SIG-M5 (cell line): ENCODE results near the gene ABCB11.
"Not testable (repeated sequence)": the region's sequence is repeated elsewhere in the genome, so short reads cannot be mapped to it uniquely, and the experiment has no call there.

ENCODE experiments used
- DNase-seq: peaks from one replicate; lab custom pipeline; 2025; lab: John Stamatoyannopoulos, UW

The ABCB11 gene

DNA sequence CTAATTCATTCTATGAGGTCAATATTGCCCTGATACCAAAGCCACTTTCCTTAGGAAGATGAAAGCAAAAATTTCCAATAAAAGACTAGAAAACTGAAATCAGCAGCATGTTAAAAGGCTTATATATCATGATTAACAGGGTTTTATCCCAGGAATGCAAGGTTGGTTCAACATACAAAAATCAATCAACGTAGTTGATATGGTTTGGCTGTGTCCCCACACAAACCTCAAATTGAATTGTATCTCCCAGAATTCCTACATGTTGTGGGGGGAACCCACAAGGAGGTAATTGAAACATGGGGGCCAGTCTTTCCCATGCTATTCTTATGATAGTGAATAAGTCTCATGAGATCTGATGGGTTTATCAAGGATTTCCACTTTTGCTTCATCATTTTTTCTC is 11.7 kb upstream of the ABCB11 start:
- DNase-seq, result no peak

DNA sequence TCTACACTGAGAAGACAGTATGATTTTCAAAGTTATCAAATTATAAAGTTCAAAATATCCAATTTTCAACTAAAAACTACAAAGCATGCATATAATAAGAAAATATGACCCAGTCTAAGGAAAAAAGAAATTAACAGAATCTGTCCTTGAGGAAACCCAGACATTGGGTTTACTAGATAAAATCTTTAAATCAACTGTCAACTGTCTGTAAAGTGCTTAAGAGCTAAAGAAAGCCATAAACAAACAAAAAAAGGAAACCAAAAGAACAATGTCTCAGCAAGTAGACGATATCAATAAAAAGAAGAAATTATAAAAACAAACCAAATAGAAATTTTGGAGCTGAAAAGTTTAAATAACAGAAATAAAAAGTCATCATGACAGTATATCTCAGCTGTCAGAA is 10.5 kb upstream of the ABCB11 start:
- DNase-seq, result no peak

DNA sequence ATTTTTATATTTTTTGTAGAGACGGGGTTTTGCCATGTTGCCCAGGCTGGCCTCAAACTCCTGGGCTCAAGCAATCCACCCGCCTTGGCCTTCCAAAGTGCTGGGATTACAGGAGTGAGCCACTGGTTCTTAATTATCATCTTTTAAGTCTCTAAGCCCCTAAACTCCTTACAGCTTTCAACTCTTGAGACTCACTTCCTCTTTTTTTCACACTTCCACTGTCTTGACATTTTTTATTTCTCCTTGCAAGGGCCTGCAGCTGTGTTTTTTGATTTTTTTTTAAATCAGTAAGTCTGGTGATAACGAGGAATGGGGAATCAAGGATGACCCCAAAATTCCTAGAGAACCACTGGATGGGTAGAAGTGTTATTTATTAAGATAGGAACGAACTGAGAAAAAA is 8.6 kb upstream of the ABCB11 start:
- DNase-seq, result peak; percentile 68

GRCh38 chr2:169038338-169038757 is 7.2 kb upstream of the ABCB11 start:
- DNase-seq, result peak; percentile 80

GRCh38 chr2:169036736-169037440 is 5.8 kb upstream of the ABCB11 start:
- DNase-seq, result no peak

DNA sequence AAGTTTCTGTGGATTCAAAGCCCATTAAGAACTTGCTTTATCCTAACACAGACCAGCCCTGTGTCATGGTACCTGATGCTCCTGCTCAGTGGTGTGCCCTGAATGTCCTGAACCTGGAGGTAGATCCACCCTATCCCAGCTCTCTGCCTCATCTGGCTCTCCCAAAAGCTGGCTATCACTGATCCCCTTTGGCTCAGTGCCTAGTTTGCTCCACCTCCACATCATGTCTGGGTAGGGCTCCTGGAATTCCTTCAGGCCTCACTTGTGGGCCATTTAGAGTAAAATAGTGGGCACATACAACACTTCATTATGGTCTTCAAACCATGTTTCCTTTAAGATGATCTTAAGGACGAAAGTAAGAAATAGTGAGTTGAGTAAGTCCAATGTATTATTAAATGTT is 4.8 kb upstream of the ABCB11 start:
- DNase-seq, result no peak

DNA sequence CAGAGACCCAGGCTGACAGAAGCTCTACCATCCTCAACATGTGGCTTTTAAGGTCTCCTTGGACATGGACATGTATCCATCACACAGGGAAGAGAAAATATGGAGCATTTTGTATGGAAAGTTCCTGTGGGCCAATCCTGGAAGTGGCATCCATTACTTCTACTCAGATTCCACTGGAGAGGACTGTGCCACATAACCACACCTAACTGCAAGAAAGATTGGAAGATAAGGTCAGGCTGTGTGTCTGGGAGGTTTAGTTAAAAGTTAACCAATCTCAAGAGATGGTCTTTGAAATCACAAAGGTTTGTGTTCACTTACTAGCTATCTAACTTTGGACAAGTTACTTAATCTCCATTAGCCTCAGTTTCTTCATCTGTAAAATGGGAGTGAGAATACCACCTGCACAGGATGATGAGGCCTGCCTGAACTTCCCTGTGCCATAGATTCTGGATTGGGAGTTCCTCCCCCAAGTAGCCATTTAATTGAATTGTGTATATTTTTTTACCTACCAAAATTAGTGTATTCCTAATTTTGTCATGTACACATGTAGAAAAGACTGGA is 3.9 kb upstream of the ABCB11 start:
- DNase-seq, result no peak

- peak; percentile 46 for DNase-seq
These were observed 3.1 kb upstream of the ABCB11 start for GRCh38 chr2:169034256-169034655.

- DNase-seq, result no peak
These were observed 1.8 kb downstream of the ABCB11 start for GRCh38 chr2:169029341-169029740.

DNA sequence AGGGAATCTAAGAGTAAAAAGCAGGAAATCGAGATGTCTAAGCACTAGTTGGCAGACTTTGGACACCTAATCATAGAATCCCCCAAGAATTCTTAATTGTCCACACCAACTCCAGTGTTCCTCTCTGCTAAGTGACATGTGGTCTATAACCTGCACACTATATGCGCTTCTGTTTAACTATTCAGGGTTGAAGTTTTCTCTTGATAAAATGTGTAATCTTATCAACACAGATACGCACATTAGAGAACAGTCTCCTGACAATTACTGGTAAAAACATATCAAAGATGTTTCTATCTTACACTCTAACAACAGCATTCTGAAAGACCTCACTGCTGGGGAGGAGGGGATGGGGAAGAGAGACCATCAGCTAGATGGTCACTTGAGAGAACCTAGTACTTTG is 3.9 kb downstream of the ABCB11 start:
- DNase-seq, result no peak

DNA sequence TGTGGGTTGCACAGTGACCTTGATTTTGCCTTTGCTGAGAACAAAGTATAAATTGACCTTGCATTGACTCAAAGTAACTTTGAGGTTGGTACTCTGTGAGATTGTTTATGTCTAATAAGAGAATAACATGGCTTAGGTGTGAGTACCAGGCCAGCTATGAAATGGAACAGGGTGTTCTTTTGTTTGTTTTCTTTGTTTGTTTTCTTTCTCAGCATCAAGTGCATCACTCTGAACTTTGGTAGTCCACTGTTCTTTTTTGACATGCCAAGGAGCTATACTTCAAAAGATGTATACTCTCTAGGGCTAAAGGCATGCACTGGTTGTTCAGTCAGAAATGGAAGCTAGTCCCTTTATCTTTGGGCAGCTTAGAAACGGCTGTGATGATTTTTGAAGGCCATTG is 5.1 kb downstream of the ABCB11 start:
- DNase-seq, result no peak

- DNase-seq, result no peak
These were observed 8.0 kb downstream of the ABCB11 start for GRCh38 chr2:169023161-169023560.

GRCh38 chr2:169018390-169018789 is 12.7 kb downstream of the ABCB11 start:
- no peak for DNase-seq

- DNase-seq, result no peak
These were observed 15.2 kb downstream of the ABCB11 start for GRCh38 chr2:169015943-169016342.

DNA sequence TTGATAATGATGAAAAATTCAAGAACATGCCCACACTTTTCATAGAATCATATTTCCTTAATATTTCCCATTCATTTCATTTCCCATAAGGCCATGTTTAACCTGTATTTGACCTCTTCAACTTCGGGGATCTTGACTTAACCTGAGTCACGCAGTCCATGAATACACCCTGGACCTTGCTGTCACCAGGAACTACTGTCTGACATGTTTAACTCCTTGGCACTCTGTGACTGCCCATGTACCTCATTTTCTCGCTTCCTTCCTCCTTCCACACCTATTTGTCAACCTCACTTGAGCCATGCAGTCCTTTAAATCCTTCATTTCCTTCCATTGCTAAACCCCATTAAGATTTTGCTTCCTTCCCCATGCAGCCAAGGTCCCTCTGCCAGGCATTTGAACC is 16.3 kb downstream of the ABCB11 start:
- DNase-seq, result no peak

- no peak for DNase-seq
These were observed 17.5 kb downstream of the ABCB11 start for GRCh38 chr2:169013628-169014026.

GRCh38 chr2:169012812-169013627 is 18.1 kb downstream of the ABCB11 start:
- no peak for DNase-seq

DNA sequence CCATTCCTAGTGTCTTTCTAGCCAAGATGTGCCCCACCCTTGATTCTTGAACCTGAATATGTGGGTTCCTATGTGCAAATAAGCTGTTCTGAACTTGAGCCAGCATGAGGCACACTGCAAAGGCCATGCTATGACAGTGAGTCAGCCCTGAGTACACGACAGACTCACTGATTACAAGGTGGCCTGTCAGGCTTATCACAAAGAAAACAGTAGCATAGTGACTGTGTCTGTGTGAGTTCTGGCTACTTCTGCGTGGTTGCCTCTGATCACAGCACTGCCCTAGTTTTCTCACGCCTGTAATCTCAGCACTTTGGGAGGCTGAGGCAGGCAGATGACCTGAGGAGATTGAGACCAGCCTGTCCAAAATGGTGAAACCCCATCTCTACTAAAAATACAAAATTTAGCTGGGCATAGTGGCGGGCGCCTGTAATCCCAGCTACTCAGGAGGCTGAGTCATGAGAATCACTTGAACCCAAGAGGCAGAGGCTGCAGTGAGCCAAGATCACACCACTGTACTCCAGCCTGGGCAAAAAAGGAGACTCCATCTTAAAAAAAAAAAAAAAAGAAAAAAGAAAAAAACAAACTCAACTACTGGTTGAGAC is 18.8 kb downstream of the ABCB11 start:
- DNase-seq, result not testable (repeated sequence)

DNA sequence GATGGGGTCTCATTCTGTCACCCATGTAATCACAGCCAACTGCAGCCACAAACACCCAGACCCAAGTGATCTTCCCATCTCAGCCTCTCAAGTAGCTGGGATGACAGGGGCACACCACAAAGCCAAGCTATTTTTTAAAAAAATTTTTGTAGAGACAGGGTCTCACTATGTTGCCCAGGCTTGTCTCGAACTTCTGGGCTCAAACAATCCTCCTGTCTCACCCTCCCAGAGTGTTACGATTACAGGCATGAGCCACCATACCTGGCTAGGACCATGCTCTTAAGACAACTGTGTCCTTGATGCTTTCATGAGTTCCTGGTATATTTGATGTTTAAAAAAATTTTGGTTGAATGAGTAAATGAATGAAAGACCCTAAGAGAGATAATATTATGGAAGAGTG is 19.4 kb downstream of the ABCB11 start:
- DNase-seq, result no peak

GRCh38 chr2:169010633-169011460 is 20.3 kb downstream of the ABCB11 start:
- no peak for DNase-seq

DNA sequence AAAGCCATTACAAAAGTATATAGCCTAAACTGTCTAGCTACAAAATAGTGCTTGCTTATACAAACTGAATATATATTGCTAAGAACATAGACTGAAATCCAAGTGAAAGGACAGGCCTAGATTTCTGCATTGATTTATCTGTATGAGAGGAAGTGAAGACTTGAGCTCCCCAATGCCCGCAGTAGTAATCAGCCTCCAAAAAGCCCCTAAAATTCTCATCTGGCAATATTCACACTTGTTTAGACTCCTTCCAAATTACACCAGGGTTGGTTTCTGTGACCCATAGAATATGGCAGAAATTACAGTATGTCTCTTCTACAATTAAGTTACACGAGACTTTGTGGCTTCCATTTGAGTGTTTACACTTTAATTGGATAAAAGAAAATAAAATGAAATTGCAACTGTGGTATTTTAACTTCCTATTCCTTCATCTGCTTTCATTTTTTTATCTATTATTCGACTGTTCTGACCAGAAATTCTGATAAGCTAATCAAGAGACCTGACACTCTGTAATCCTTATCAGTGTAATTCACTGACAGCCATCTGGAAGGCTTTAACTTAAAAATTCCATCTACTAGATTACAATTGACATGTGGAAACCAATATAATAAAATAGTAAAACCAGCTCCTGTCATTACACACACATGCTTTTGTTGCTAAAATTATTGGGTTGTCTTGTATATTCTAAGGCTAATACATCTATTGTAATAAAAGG is 21.1 kb downstream of the ABCB11 start:
- no peak for DNase-seq
